HG03135 (cell line): ENCODE measurements around the gene GTF2H4.

Experiments used
- ATAC-seq: cut with Tn5 transposase; IDR thresholded peaks from one replicate; pipeline ENCODE4 v1.9.1; 2021; ENCODE audit warnings: mild to moderate bottlenecking, moderate library complexity; ENCODE audit not compliant: unreplicated experiment

GTF2H4 gene

GRCh38 chr6:30951907-30952469, 44.0 kb downstream of the GTF2H4 start:
- ATAC-seq: no peak

- no peak for ATAC-seq
Observed at GRCh38 chr6:30954631-30955366, 46.8 kb downstream of the GTF2H4 start.

DNA sequence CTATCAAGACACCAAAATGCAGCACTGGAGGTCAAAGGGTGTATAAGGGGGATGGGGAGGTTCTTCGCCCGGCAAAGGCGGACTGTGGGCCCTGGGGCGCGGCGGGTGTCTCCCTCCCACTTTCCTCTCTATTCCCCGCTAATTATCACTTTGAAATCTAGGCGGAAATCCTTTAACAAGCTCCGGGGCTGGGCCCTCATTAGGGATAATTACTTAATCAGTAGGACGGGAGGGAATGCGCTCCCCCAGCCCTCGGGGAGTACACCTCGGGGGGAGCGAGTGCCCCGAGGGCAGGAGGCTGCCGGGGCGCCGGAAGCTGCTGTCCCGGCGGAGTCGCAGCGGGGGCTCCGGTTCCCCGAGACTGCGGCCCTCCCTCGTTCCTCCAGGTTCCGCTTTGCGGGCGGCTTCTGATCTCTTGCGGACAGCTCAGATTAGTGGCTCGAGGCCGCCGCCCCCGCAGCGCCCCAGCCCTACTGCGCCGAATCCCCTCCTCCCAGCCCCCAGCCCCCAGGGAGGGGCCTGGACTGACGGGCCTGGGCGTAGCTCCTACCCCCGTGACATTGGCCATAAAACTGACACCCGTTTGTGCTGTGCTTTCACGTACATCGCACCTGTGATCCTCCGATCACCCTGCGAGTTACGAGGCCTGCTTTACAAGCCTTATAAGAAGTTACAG, 47.5 kb downstream of the GTF2H4 start:
- no peak for ATAC-seq

GRCh38 chr6:30957716-30958115, 49.7 kb downstream of the GTF2H4 start:
- no peak for ATAC-seq

DNA sequence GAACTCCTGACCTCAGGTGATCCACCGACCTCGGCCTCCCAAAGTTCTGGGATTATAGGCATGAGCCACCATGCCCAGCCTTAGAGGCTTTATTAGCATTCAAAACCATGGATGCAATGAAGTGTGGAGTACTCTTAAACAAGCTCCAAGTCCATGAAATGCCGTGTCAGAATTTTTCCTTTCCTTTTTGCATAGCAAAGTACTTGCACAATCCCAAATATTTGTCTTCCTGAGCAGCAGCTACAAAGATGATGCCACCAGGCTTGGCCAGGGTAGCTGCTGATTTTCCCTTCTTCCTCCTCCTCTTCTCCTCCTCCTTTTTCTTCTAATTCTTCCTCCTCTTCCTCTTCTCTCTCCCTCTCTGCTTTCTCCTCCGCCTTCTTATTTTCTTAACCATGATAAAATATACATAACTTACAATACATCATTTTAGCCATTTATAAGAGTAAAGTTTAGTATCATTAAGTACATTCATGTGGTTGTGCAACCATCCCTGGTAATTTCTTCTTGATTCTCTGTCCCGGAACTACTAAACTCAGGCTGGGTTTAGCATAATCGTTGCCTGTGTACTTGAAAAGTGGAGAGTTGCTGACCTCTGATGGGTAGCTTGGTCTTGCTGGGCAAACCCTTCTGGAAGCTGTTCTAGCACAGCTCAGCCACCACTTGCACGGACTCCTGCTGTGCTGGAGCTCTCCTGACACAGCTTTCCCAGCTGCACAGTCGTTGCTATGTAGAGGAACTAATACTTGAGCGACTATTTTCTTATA, 53.1 kb downstream of the GTF2H4 start:
- no peak for ATAC-seq

DNA sequence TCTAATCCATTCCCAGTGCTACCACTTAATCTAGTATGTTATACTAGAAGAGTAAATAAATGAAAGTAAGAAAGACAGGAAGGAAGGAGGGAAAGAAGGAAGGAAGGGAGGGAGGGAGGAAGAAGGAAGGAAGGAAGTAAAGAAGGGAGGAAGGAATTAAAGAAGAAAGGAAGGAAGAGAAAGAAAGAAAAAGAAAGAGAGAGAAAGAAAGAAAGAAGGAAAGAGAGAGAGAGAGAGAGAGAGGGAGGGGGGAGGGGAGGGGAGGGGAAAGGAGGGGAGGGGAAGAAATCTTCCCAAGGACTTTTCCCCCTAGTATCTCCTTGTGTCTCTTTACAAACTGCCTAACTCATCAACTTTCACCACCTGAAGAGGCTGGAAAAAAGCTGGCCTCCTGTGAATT, 54.7 kb downstream of the GTF2H4 start:
- ATAC-seq: no peak

- ATAC-seq: no peak
Observed at GRCh38 chr6:30963641-30964040, 55.6 kb downstream of the GTF2H4 start.
